NB4 (cell line): ENCODE results near the gene KTN1.

Source experiments
- CTCF ChIP-seq: IDR thresholded peaks from one replicate; pipeline ENCODE4 v1.5.1; 2012; ENCODE audit warnings: low read depth, low read length
- POLR2A ChIP-seq: IDR thresholded peaks from 2 replicates; pipeline ENCODE4 v1.6.1; 2011; ENCODE audit warnings: mild to moderate bottlenecking; ENCODE audit not compliant: insufficient read length; ENCODE audit errors: extremely low read depth

DNA sequence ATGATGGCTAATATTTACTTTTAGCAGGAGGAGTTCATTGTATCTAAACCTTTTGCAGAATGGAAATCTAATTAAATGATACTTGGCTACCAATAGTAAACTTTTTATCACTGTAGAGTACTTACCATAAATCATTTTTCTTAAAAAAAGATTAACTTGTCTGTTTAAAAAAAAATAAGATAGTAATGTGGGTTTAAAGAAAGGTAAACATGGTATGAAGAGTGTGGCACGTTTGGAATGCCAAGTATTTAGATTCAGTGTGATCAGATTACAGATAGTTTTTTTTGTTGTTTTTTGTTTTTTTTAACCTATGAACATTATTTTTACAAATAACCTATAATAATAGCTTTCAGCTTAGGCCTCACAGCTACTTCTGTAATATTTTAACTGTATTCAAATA is 25.8 kb downstream of the KTN1 start:
- TF ChIP-seq CTCF, result no peak
- no peak for TF ChIP-seq POLR2A
